ENCODE results near the gene SIAH3.
"Not testable (repeated sequence)": the region's sequence is repeated elsewhere in the genome, so short reads cannot be mapped to it uniquely, and the experiment has no call there.

SIAH3 gene

GRCh38 chr13:45851171-45851921 lies at the start of gene SIAH3:
TSS of gene SIAH3 (minus strand) at chr13:45851753. CDS start at chr13:45851629, 124 bp downstream.
- DNase-seq (ENCODE audit: extremely low read depth in 1 of 2, low read depth in 1 of 2) = no peak

GRCh38 chr13:45899406-45899805 lies 47.9 kb upstream of the SIAH3 start:
- no peak for DNase-seq (ENCODE audit: extremely low read depth in 1 of 2, low read depth in 1 of 2)

- DNase-seq (ENCODE audit: extremely low read depth in 1 of 2, low read depth in 1 of 2) = no peak
These were observed 46.0 kb upstream of the SIAH3 start for GRCh38 chr13:45897562-45897961.

- DNase-seq (ENCODE audit: extremely low read depth in 1 of 2, low read depth in 1 of 2) = no peak
These were observed 44.7 kb upstream of the SIAH3 start for GRCh38 chr13:45896285-45896684.

- DNase-seq (ENCODE audit: extremely low read depth in 1 of 2, low read depth in 1 of 2) = no peak
These were observed 44.3 kb upstream of the SIAH3 start for GRCh38 chr13:45895881-45896280.

GRCh38 chr13:45892513-45892912 lies 41.0 kb upstream of the SIAH3 start:
- DNase-seq (ENCODE audit: extremely low read depth in 1 of 2, low read depth in 1 of 2) = no peak

- DNase-seq (ENCODE audit: extremely low read depth in 1 of 2, low read depth in 1 of 2) = no peak
These were observed 38.2 kb upstream of the SIAH3 start for GRCh38 chr13:45889590-45890243.

- no peak for DNase-seq (ENCODE audit: extremely low read depth in 1 of 2, low read depth in 1 of 2)
These were observed 34.9 kb upstream of the SIAH3 start for GRCh38 chr13:45886466-45886865.

GRCh38 chr13:45885194-45885593 lies 33.6 kb upstream of the SIAH3 start:
- DNase-seq (ENCODE audit: extremely low read depth in 1 of 2, low read depth in 1 of 2) = no peak

GRCh38 chr13:45882626-45883025 lies 31.1 kb upstream of the SIAH3 start:
- no peak for DNase-seq (ENCODE audit: extremely low read depth in 1 of 2, low read depth in 1 of 2)

- no peak for DNase-seq (ENCODE audit: extremely low read depth in 1 of 2, low read depth in 1 of 2)
These were observed 29.8 kb upstream of the SIAH3 start for GRCh38 chr13:45881353-45881752.

- DNase-seq (ENCODE audit: extremely low read depth in 1 of 2, low read depth in 1 of 2) = no peak
These were observed 28.7 kb upstream of the SIAH3 start for GRCh38 chr13:45880242-45880641.

- no peak for DNase-seq (ENCODE audit: extremely low read depth in 1 of 2, low read depth in 1 of 2)
These were observed 28.1 kb upstream of the SIAH3 start for GRCh38 chr13:45879666-45880065.

- DNase-seq (ENCODE audit: extremely low read depth in 1 of 2, low read depth in 1 of 2) = no peak
These were observed 27.4 kb upstream of the SIAH3 start for GRCh38 chr13:45878966-45879365.

GRCh38 chr13:45876781-45877180 lies 25.2 kb upstream of the SIAH3 start:
- DNase-seq (ENCODE audit: extremely low read depth in 1 of 2, low read depth in 1 of 2) = no peak

- no peak for DNase-seq (ENCODE audit: extremely low read depth in 1 of 2, low read depth in 1 of 2)
These were observed 24.4 kb upstream of the SIAH3 start for GRCh38 chr13:45875951-45876350.

- no peak for DNase-seq (ENCODE audit: extremely low read depth in 1 of 2, low read depth in 1 of 2)
These were observed 22.2 kb upstream of the SIAH3 start for GRCh38 chr13:45873491-45874325.

GRCh38 chr13:45872566-45872965 lies 21.0 kb upstream of the SIAH3 start:
- no peak for DNase-seq (ENCODE audit: extremely low read depth in 1 of 2, low read depth in 1 of 2)

- DNase-seq (ENCODE audit: extremely low read depth in 1 of 2, low read depth in 1 of 2) = not testable (repeated sequence)
These were observed 19.6 kb upstream of the SIAH3 start for GRCh38 chr13:45871201-45871600.

GRCh38 chr13:45870232-45870631 lies 18.7 kb upstream of the SIAH3 start:
- no peak for DNase-seq (ENCODE audit: extremely low read depth in 1 of 2, low read depth in 1 of 2)

GRCh38 chr13:45865414-45865813 lies 13.9 kb upstream of the SIAH3 start:
- no peak for DNase-seq (ENCODE audit: extremely low read depth in 1 of 2, low read depth in 1 of 2)
